ENCODE data around the gene WDR4.
"Not testable (repeated sequence)": the region's sequence is repeated elsewhere in the genome, so short reads cannot be mapped to it uniquely, and the experiment has no call there.

The WDR4 gene

GRCh38 chr21:42809577-42810475, 69.5 kb downstream of the WDR4 start:
- no peak for DNase-seq

DNA sequence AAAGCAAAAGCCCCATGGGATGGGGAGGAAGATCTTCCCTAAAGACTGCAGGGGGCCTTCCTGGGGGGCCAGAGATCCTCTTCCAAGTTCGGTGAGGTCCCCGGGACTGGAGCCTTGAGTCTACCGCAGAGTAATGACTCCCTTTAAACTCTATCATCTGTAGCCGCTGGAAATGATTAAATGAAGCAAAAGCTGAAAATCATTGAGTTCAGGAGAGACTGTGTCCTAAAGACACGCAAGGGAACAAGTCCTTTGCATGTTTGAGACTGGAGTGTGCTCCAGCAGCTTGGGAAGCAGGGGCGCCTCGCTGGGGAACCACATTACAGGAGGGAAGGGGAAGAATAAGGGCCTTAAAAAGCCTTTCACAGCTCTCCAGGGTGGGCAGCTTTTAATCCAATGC, 70.2 kb downstream of the WDR4 start:
- no peak for DNase-seq

- peak; percentile 16 to 25 for DNase-seq
These were observed 71.3 kb downstream of the WDR4 start for GRCh38 chr21:42807938-42808613.

DNA sequence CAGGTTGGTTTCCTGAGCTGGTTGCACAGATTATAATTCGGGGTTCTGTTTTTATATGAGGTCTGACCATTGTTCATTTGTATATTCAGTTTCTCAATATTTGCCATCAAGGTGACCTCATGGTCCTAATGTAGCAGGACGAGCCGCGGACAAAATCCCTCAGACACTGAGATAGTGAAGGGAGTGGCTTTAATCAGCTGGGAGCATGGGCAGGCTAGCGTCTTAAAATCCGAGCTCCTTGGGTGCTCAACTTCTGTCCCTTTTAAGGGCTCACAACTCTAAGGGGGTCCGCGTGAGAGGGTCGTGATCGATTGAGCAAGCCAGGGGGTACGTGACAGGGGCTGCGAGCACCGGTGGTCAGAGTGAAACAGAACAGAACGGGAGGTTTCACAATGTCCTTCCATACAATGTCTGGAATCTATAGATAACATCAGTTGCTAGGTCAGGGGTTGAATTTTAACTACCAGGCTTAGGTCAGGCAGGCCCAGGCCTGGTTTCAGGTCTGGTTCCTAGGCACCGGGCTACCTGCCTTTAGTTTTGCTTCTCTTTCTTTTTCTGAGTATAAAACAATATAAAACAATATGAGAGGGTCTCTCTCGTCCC, 71.9 kb downstream of the WDR4 start:
- not testable (repeated sequence) for DNase-seq

- peak; percentile 42 to 45 for DNase-seq
These were observed 72.7 kb downstream of the WDR4 start for GRCh38 chr21:42806509-42807140.

DNA sequence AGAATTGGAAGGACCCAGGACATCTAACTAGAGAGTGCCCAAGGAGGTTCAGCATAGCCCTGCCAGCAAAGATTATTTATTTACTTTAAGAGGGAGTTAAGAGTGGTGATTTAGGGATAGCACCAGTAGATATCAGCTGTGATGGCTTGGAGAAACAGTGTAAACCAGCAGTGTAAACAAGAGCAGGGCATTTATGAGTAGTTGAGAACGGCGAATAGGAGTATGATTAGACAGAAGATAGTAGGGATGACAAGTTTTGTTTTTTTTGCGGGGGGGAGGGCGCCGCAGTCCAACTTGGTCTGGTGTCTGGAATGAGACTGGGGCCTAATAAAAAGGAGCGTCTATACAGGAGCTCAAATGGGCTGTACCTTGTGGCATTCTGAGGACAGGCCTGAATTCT, 77.7 kb downstream of the WDR4 start:
- DNase-seq, result not testable (repeated sequence)

DNA sequence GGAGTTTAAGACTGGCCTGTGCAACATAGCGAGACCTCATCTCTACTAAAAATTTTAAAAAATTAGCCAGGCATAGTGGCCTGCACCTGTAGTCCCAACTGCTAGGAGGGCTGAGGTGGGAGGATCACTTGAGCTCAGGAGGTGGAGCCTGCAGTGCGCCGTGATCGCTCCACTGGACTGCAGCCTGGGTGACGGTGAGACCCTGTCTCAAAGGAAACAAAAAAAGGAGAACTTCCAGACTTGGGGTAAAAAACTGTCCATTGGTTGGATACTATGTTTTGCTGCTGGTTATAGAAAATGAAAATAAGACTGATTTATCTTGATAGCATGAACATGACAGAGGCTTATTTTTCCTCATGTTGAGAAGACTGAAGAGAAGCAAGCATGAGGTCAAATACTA, 79.4 kb downstream of the WDR4 start:
- DNase-seq, result no peak

- DNase-seq, result no peak
These were observed 79.8 kb downstream of the WDR4 start for GRCh38 chr21:42799516-42799915.

All from Kasumi-1 (cell line).